GM12875 (cell line): ENCODE data around the gene CASP7.

Experiments
- H3K4me3 ChIP-seq: one replicate; pipeline ENCODE4 v1.5.1; 2011; ENCODE audit warnings: low read depth, low read length, control low read depth
- CTCF ChIP-seq: IDR thresholded peaks from 2 replicates; pipeline ENCODE4 v1.5.1; 2011; ENCODE audit warnings: low read depth, mild to moderate bottlenecking, control low read depth, inconsistent platforms, low read length, moderate library complexity, borderline replicate concordance; ENCODE audit not compliant: insufficient read depth

CASP7 gene

GRCh38 chr10:113687037-113687436, 7.3 kb downstream of the CASP7 start:
- TF ChIP-seq CTCF: no peak
- no peak overlapping the region for H3K4me3 ChIP-seq

- no peak for TF ChIP-seq CTCF
- no peak overlapping the region for H3K4me3 ChIP-seq
These were observed 9.3 kb downstream of the CASP7 start for GRCh38 chr10:113689057-113689456.

- no peak overlapping the region for H3K4me3 ChIP-seq
- TF ChIP-seq CTCF: no peak
These were observed 9.9 kb downstream of the CASP7 start for GRCh38 chr10:113689574-113689973.

GRCh38 chr10:113690749-113691148, 11.0 kb downstream of the CASP7 start:
- H3K4me3 ChIP-seq: no peak overlapping the region
- TF ChIP-seq CTCF: no peak

- no peak overlapping the region for H3K4me3 ChIP-seq
- no peak for TF ChIP-seq CTCF
These were observed 11.7 kb downstream of the CASP7 start for GRCh38 chr10:113691381-113691780.

GRCh38 chr10:113692271-113692670, 12.6 kb downstream of the CASP7 start:
- no peak overlapping the region for H3K4me3 ChIP-seq
- no peak for TF ChIP-seq CTCF

- H3K4me3 ChIP-seq: no peak overlapping the region
- TF ChIP-seq CTCF: no peak
These were observed 13.6 kb downstream of the CASP7 start for GRCh38 chr10:113693348-113693747.
